Measurements from ENCODE around the gene SCLT1. TPM values are rescaled to one million over a fixed set of nuclear protein-coding genes. Genes with fewer than 3 reads are reported as not detected.

The SCLT1 gene
- total and polyA plus RNA-seq, 2 of the 13 experiments (the other 11 are each of a cell fraction or from before 2014, with no cell fraction given), result 1.5 to 8.7 TPM

DNA sequence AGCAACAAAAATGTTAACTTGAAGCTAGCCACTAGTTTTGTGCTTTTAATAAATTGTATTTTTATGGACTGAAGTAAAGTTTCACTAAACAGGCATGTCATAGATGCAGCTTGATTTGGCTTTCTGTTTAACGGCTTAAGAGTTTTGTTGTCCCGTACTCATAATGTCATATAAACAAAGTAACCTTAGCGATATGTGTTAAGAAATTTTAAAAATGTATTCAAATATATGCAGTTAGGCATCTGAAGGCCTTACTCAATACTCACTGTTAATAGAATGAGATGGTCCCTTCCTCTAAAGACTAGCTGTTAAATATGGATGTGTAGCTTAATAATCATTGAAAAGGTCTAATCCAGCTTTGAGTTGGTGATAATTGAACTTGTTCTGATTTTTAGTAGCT is 1.0 kb upstream of the SCLT1 start:
- Histone ChIP-seq H4K20me1 (ENCODE audit: insufficient read depth, low read length) (no peaks in the 10 kb centered on the region), H3K4me1 (ENCODE audit: insufficient read depth, low read length) (peaks cover 38% of the 10 kb centered on the region), H3K36me3 (replicated peaks in 1 of 2; ENCODE audit: control insufficient read depth in 1 of 2, insufficient read depth in 2 of 2, low read length in 2 of 2) (no peaks in the 10 kb centered on the region), H3K4me2 (ENCODE audit: low read depth, low read length) (peak overlapping the region; percentile 77), H3K27me3 (ENCODE audit: control insufficient read depth in 1 of 2, insufficient read depth in 2 of 2, low read length in 2 of 2) (no peaks in the 10 kb centered on the region; a peak in 1 of 5 replicates), H3K9ac (ENCODE audit: insufficient read depth, low read depth, low read length) (no peak overlapping the region), H2AFZ (ENCODE audit: low read length) (no peak overlapping the region), H3K9me3 (ENCODE audit: low read length) (no peaks in the 10 kb centered on the region), H3K27ac (ENCODE audit: extremely low read length, insufficient read depth, low read length) (no peak overlapping the region), H3K79me2 (ENCODE audit: insufficient read depth, low read length) (peaks cover 5% of the 10 kb centered on the region), H3K4me3 (replicated peaks in 1 of 3; ENCODE audit: insufficient read depth in 1 of 3, low read depth in 2 of 3, low read length in 3 of 3) (peak overlapping the region in 1 of 3 experiments; percentile 70; a peak in 3 of 6 replicates)
- no TSS peak for BruUV-seq (replicated peaks)
- intact Hi-C loops (cut with micrococcal nuclease; ENCODE audit: unreplicated experiment), result loop anchor here (5.0 to 10.0 kb wide), 2 partner anchors 52 to 230 kb away; no protein-coding TSS in a partner anchor
- ATAC-seq, result no peak
- no peak for TF ChIP-seq TARDBP (CRISPR knock-in tag; IDR thresholded peaks at IDR 0.05)
- TF ChIP-seq SUZ12 (IDR thresholded peaks at IDR 0.05; ENCODE audit: low read depth, low read length), result no peak
- no peak for TF ChIP-seq MEF2D (CRISPR knock-in tag; IDR thresholded peaks at IDR 0.05)
- no peak for TF ChIP-seq BRCA1 (CRISPR knock-in tag; IDR thresholded peaks at IDR 0.05)
- TF ChIP-seq FOXA3 (CRISPR knock-in tag; IDR thresholded peaks at IDR 0.05), result no peak
- no peak for TF ChIP-seq ZNF83 (CRISPR knock-in tag; IDR thresholded peaks at IDR 0.05; ENCODE audit: borderline replicate concordance)
- TF ChIP-seq RFX5 (IDR thresholded peaks at IDR 0.05; ENCODE audit: low read depth, low read length), result no peak
- no peak for TF ChIP-seq ZNF547 (CRISPR knock-in tag; IDR thresholded peaks at IDR 0.05)
- no peak for TF ChIP-seq SMC3 (IDR thresholded peaks at IDR 0.05; ENCODE audit: low read length)
- 44% methylated on average over 3 of the region's 3 CpGs for WGBS (ENCODE audit: low lambda C conversion rate)
- ChIA-PET CTCF (ENCODE audit: low intra/inter-chr PET ratio, low total read pairs) (no interaction called here), POLR2A (no interaction called here)
- no peak for FAIRE-seq
- no peak for DNase-seq (ENCODE audit: low spot score)
- in situ Hi-C loops (cut with HindIII; ENCODE audit: extremely low pct_ligation_motif_present, low pct_unique_long_range_greater_than_20kb), result no loop called here

DNA sequence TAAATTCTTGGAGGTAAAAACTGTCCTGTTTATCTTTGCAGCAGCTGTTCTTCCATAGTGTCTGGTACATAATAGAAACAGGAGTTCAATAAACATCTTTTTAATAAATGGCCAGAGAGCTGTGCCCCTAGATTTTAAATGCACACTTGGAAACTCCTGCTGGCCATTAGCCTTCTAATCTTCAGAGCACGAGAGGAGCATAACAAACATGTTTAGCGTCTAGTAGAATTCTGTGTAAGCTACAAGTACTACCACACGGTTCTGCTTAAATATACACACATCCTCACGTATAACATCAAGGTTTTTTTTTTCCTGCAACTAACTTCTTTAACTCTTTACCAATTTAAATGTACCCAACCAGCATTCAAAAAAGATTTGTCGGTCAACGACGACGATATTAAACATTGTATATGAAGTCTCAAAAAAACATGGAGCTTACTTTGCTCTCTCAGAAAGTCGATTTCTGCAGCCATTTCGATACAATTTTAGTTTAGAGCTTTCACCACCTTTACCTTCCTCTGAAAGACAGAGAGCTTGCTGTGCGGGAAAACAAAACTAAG is 628 bp downstream of the SCLT1 start:
- WGBS (ENCODE audit: low lambda C conversion rate), result 0% methylated on average over 10 of the region's 11 CpGs
- ChIA-PET POLR2A (interaction anchor here (1.1 kb wide), 1 partner anchor 9 kb away, joined by 4 read pairs; no protein-coding TSS in a partner anchor), CTCF (ENCODE audit: low intra/inter-chr PET ratio, low total read pairs) (no interaction called here)
- Histone ChIP-seq H3K36me3 (replicated peaks in 1 of 2; ENCODE audit: control insufficient read depth in 1 of 2, insufficient read depth in 2 of 2, low read length in 2 of 2) (no peaks in the 10 kb centered on the region), H4K20me1 (ENCODE audit: insufficient read depth, low read length) (no peaks in the 10 kb centered on the region), H2AFZ (ENCODE audit: low read length) (peak overlapping the region; percentile 88), H3K79me2 (ENCODE audit: insufficient read depth, low read length) (peaks cover 5% of the 10 kb centered on the region), H3K27ac (ENCODE audit: extremely low read length, insufficient read depth, low read length) (peak overlapping the region; percentile 79), H3K9ac (ENCODE audit: insufficient read depth, low read depth, low read length) (peak overlapping the region; percentile 80), H3K4me2 (ENCODE audit: low read depth, low read length) (peak overlapping the region; percentile 77), H3K4me3 (replicated peaks in 1 of 3; ENCODE audit: insufficient read depth in 1 of 3, low read depth in 2 of 3, low read length in 3 of 3) (peak overlapping the region; percentile 70 to 94 (median 81)), H3K27me3 (ENCODE audit: control insufficient read depth in 1 of 2, insufficient read depth in 2 of 2, low read length in 2 of 2) (no peaks in the 10 kb centered on the region; a peak in 1 of 5 replicates), H3K4me1 (ENCODE audit: insufficient read depth, low read length) (peaks cover 50% of the 10 kb centered on the region), H3K9me3 (ENCODE audit: low read length) (no peaks in the 10 kb centered on the region)
- FAIRE-seq (no peak), ATAC-seq (peak; percentile 13; the same call in 2 of the 3 replicates), DNase-seq (ENCODE audit: low spot score) (no peak)
- intact Hi-C loops (cut with micrococcal nuclease; ENCODE audit: unreplicated experiment), result loop anchor here (5.0 to 10.0 kb wide), 2 partner anchors 50 to 228 kb away; no protein-coding TSS in a partner anchor
- TSS peak; percentile 75 for BruUV-seq (replicated peaks)
- in situ Hi-C loops (cut with HindIII; ENCODE audit: extremely low pct_ligation_motif_present, low pct_unique_long_range_greater_than_20kb), result no loop called here
- no peak for TF ChIP-seq NFRKB (IDR thresholded peaks at IDR 0.05)
- no peak for TF ChIP-seq ZBTB7B (CRISPR knock-in tag; IDR thresholded peaks at IDR 0.05)
- TF ChIP-seq, protein P1, sequence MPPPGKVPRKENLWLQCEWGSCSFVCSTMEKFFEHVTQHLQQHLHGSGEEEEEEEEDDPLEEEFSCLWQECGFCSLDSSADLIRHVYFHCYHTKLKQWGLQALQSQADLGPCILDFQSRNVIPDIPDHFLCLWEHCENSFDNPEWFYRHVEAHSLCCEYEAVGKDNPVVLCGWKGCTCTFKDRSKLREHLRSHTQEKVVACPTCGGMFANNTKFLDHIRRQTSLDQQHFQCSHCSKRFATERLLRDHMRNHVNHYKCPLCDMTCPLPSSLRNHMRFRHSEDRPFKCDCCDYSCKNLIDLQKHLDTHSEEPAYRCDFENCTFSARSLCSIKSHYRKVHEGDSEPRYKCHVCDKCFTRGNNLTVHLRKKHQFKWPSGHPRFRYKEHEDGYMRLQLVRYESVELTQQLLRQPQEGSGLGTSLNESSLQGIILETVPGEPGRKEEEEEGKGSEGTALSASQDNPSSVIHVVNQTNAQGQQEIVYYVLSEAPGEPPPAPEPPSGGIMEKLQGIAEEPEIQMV (CRISPR knock-in tag; IDR thresholded peaks at IDR 0.05; ENCODE audit: low read depth), result no peak
- TF ChIP-seq ZNF3 (CRISPR knock-in tag; IDR thresholded peaks at IDR 0.05), result no peak
- TF ChIP-seq, protein P2, sequence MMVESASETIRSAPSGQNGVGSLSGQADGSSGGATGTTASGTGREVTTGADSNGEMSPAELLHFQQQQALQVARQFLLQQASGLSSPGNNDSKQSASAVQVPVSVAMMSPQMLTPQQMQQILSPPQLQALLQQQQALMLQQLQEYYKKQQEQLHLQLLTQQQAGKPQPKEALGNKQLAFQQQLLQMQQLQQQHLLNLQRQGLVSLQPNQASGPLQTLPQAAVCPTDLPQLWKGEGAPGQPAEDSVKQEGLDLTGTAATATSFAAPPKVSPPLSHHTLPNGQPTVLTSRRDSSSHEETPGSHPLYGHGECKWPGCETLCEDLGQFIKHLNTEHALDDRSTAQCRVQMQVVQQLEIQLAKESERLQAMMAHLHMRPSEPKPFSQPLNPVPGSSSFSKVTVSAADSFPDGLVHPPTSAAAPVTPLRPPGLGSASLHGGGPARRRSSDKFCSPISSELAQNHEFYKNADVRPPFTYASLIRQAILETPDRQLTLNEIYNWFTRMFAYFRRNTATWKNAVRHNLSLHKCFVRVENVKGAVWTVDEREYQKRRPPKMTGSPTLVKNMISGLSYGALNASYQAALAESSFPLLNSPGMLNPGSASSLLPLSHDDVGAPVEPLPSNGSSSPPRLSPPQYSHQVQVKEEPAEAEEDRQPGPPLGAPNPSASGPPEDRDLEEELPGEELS (CRISPR knock-in tag; IDR thresholded peaks at IDR 0.05), result no peak
- TF ChIP-seq, protein P3, sequence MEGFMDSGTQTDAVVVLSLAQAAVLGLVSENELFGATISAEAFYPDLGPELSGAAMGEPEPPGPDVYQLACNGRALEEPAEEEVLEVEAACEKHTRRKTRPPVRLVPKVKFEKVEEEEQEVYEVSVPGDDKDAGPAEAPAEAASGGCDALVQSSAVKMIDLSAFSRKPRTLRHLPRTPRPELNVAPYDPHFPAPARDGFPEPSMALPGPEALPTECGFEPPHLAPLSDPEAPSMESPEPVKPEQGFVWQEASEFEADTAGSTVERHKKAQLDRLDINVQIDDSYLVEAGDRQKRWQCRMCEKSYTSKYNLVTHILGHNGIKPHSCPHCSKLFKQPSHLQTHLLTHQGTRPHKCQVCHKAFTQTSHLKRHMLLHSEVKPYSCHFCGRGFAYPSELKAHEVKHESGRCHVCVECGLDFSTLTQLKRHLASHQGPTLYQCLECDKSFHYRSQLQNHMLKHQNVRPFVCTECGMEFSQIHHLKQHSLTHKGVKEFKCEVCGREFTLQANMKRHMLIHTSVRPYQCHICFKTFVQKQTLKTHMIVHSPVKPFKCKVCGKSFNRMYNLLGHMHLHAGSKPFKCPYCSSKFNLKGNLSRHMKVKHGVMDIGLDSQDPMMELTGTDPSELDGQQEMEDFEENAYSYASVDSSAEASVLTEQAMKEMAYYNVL (CRISPR knock-in tag; IDR thresholded peaks at IDR 0.05; ENCODE audit: borderline replicate concordance), result no peak

Data from HepG2 (cell line).